Fibroblast of the conjunctiva (primary cell): ENCODE measurements around the gene ABRAXAS1.

ENCODE experiments used
- DNase-seq: peaks from one replicate; pipeline ENCODE4 v3.0.0-alpha.2; 2010; ENCODE audit warnings: low read depth

The ABRAXAS1 gene

DNA sequence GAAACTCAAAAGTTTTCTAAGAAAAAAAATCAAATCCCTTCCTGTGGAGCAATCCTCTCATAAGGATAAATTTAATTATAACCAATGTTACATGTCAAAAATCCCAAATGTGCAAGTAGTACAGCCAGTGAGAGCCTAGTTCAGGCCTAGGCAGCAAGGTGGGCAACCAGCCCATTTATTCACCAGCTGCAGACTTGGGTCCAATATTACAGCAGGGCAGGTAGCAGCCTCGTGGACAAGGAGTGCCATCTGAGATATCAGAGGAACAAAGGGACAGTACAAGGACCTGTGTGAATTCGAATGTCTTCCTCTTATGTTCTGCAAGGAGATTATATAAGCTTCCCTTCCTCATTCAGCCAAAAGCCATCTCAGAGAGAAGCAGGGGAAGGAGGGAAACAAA lies 35.9 kb downstream of the ABRAXAS1 start:
- no peak for DNase-seq

DNA sequence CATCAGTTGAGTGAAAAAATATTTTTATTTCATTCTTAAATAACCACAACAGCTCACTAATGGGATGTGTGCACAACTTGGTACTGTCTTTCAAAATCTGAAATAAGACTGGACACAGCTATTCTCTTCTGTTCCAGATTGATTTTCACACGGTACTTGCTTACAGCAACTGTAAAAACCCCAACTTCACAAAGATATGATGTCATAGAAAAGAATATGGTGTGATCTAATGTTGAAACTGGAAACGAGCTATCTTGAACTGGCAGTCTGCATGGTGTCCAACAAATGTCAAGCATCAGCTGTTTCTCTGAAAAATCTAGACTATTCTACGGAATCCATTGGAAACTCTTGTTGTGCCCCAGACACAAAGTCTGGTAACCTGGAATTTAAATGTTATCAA lies 44.0 kb downstream of the ABRAXAS1 start:
- DNase-seq = no peak

DNA sequence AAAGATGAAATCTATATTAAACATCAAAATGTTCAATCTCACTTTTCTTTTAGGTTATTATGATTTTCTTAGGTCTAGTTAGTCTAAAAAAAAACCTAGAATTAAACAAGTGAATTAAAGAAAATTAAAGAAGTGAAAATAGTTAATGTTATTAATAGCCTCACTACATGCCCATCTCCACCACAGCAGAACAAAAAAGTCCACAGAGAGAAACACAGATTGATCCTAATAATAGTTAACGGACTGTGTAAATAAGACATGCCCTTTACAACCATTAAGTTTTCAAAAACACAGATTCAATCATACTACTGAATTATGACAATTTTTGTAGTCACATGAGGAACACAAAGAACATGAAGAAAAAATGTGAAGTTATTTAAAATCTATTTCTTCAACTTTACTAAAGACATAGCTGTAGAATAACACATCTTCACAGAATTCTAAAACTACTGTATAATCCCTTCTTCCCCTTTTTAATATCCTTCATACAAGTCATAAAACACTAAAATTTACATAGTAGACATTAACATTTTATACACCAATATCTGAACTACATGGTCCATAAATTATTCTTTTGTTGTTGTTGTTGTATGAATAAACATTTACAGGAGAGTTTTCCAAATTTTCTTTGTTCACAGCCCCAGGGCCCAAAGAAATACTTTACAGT lies 44.6 kb downstream of the ABRAXAS1 start:
- DNase-seq = no peak

DNA sequence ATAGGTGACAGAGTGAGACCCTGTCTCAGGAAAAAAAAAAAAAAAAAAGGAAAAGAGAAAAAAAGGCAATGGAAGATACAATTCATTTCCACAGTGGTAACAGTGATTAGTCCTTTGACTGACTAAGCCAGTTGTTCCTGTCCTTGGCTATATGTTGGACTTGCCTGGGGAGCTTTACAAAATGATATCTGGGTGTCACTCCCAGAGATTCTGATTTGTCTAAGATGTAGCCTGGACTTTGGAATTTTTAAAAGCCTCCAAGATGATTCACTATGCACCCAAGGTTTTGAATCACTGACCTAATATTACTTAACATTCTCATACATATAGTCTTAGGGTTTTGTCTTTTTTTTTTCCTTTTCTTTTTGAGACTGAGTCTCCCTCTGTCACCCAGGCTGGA lies 46.2 kb downstream of the ABRAXAS1 start:
- DNase-seq = no peak

DNA sequence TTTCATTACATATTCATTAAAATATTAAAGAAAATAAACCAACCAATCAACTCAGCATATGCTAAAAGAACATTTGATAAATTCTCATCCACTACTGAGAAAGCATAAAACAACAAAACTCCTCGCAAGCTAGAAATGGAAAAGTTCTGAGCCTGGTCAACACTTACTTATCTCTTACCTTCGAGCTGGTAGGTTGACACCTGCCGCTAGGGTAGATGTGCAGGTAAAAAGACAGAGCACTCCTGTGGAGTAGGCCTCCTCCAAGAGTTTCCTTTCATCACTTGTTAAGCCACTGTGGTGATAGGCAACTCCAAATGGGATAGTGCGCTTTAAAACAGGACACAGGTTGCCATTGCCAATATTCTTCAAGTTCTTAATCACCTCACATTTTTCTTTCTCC lies 48.2 kb downstream of the ABRAXAS1 start:
- DNase-seq = no peak

DNA sequence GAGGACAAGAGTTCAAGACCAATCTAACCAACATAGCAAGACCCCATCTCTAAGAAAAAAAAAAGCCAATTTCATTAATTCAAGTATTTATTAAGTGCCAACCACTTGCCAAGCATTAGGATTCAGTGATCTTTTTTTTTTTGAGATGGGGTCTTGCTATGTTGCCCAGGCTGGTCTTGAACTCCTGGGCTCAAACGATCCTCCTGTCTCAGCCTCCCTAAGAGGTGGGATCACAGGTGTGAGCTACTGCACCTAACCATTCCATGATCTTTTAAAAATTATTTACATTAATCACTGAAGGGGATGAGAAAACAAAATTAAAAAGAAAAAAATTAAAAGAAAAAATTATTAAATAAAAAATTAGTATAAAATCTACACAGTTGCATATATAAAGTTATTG lies 53.7 kb downstream of the ABRAXAS1 start:
- DNase-seq = no peak

DNA sequence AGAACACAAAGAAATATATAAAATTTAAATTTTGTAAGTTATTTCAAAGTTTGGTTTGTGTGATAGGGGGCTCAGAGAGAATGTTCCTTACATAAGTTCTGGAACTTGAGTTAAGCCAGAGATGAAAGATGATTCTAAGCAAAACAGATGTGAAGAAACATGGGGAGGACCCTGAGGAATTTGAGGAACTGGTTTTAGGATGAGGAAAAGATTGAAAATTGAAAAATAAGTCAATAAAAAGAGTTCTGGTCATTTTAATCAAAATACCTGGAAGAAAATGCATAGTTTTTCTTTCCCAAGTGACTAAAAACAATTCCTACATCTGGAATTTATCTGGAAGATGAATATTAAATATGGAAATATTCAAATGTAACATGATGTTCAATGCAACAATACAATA lies 66.7 kb downstream of the ABRAXAS1 start:
- DNase-seq = no peak

DNA sequence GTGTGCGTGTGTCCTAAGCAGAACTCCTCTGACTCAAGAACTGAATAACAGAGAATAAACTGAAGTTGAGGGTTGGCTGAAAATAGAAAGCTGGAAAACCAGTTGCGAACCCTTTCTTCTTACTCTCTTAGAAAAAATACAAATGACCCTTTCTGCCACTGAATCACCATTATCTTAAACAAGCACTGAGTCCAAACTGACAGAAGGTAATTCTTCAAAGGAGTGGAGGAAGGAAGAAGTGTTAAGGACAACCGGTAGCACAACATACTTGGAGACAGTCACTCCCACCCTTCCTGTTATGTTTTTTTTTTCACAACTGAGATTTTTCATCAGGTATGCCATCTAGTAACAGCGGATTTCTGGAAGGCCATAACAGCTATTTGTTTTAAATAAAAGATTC lies 67.3 kb downstream of the ABRAXAS1 start:
- no peak for DNase-seq

DNA sequence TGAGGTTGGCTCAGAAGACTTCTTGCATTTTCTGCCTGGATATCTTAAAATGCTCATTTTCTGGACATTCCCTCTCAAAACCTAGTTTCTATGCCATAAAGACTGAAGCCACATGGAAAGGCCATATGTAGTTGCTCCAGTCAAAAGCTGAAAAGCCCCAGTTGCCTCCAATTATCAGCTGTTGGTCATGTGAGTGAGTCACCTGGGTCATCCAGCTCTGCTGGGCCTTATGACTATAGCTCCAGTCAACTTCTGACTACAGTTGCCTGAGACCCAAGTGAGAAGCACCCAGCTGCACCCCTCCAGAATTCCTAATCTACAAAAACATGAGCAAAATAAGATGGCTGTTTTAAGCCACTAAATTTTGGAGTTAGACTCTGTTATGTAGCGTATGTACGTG lies 71.2 kb downstream of the ABRAXAS1 start:
- no peak for DNase-seq
